ENCODE measurements around the gene SKA3.

DNA sequence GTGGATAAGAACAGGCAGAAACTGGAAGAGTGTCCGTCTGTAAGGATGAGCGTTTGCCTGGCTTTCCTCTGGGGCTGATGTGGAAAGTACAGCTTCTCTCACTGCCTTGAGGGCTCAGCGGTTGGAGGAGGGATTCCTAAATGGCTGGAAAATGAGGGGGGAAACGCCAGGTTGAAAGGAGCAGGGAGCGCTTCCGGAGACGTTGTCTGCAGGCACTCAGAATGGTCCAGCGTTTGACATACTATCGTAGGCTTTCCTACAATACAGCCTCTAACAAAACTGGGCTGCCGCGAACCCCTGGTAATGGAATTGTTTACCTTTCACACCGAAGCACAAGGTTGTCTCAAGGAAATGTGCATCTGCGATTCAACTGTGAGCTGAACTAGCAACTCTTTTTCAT is 40.0 kb upstream of the SKA3 start:
- TF ChIP-seq, protein P1, sequence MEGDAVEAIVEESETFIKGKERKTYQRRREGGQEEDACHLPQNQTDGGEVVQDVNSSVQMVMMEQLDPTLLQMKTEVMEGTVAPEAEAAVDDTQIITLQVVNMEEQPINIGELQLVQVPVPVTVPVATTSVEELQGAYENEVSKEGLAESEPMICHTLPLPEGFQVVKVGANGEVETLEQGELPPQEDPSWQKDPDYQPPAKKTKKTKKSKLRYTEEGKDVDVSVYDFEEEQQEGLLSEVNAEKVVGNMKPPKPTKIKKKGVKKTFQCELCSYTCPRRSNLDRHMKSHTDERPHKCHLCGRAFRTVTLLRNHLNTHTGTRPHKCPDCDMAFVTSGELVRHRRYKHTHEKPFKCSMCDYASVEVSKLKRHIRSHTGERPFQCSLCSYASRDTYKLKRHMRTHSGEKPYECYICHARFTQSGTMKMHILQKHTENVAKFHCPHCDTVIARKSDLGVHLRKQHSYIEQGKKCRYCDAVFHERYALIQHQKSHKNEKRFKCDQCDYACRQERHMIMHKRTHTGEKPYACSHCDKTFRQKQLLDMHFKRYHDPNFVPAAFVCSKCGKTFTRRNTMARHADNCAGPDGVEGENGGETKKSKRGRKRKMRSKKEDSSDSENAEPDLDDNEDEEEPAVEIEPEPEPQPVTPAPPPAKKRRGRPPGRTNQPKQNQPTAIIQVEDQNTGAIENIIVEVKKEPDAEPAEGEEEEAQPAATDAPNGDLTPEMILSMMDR (IDR thresholded peaks at IDR 0.05): no peak
- no peak for TF ChIP-seq POLR2A (IDR thresholded peaks at IDR 0.05)
